Measurements from ENCODE around the gene ZNRF1. TPM values are rescaled to one million over a fixed set of nuclear protein-coding genes. Genes with fewer than 3 reads are reported as not detected.
"Not testable (repeated sequence)": the region's sequence is repeated elsewhere in the genome, so short reads cannot be mapped to it uniquely, and the experiment has no call there.

Gene ZNRF1
- total RNA-seq, 2 experiments from 2014 or later, result 13.0 to 13.2 TPM

DNA sequence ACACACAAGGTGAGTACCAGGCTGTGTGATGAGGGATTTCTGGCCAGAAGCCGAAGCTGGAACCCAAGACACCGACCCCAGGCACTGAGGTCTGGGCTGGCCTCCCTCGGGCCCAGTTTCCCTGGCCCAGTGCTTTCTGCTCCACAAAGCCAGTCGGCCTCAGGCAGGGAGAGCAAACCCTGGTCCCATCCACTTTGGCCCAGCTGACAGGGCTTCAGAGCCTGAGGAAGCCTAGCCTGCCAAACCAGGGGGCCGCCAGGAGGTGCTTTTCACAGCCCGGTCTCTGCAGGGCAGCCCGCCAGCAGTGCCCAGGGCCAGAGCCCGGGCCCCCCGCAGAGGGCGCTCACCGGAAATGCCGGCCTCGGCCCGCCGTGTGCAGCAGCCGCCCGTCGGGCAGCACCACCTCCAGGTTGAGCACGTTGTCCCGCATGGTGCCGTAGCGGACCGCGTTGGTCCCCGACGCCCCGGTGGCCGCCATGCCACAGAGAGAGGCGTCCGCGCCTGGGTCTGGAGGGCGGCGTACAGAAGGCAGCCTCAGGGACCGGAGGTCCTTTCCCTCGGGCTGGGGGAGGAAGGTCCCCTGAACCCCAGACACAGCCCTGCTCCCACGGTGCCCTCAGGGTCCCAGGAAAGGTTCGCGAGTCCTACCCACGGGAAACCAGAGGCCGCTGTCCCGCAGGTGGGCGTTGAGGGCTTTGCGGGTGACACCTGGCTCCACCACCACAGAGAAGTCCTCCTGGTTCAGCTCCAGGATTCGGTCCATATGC, 115.5 kb downstream of the ZNRF1 start:
- POLR2A ChIA-PET, result no interaction called here

DNA sequence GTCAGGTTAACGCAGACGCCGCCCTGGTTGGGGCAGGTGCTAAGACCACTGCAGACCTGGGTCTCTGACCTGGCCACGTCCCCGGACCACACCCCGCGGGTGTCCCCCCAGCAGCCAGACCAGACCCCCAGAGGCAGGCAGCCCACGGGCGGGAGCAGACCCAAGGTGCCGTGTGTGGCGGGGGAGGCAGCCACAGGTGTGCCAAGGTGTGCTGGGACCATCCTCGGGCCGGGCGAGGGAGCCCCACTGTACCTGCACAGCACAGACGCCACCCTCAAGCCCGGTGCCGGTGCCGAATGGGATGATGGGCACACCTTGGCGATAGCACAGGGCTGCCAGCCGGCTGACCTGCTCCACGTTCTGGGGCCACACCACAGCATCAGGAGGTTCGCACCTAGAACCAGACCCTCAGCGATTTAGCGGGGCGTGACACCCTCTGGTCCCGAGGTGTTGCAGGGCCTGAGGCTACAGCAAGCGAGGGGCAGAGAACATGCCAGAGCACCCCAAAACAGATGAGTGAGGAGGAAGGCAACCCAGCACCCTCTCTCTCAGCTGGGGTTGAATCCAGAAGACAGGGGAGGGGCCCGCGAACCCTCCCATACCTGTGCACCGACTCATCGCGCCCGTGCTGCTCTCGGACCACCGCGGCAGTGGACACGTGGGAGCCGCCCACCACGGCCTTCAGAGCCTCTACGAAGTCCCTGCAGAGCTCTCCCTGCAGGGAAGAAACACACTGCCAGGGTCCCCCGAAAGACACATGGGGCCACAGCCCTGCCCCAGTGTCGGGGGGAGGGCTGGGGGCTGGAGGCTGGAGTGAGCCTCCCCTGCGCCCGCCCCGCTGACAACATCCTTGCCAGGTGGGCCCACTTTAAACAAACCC, 116.4 kb downstream of the ZNRF1 start:
- ChIA-PET POLR2A (no interaction called here), CTCF (no interaction called here)

More for the DNA sequence above, 115.5 kb downstream of the ZNRF1 start:
- CTCF ChIA-PET, result no interaction called here

DNA sequence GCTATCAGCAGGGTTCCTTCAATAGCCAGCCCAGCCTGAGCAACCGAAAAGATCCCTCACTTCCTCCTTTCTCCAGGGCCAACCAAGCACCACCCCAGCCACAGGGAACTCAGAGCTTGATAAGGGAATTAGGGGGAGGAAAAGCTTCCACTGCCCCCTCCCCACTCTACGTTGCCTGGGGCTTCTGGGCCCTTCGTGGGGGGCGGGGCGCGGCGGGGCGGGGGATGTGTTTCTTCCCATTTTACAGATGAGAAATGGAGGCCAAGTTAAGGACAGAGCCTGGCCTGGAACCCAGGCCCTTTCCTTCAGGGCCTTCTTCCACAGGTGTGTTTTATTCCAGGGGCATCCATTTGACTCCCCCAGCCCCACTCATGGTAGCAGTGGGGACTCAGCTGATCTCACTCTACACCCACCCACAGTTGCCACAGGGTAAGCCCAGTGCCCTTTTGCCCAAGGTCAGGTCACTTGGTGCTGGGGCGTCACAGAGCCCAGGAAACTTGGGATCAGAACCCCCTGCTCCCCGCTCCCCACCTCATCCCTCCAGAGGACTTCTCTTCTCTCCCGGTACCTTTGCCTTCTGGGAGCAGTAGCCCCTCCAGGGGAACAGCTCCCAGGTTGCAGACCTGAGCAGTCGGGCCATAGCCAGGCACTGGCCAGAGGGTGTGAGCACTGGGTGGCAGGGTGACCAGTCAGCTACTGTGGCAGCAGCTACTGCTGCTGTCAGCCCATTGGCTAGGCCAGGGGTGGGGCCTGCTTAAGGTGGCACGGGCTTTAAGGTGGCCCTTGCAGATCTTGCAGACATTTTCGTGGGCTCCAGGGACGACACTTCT, 117.5 kb downstream of the ZNRF1 start, which contains the start of gene LDHD:
Gene LDHD, minus strand, starts transcription at position 700 of the 830 bp plus-strand sequence. Its CDS starts 60 bp downstream, at position 640.
- CTCF ChIA-PET, result interaction anchor here (0.5 kb wide), 1 partner anchor 68 kb away, joined by 3 read pairs; no protein-coding TSS in a partner anchor

DNA sequence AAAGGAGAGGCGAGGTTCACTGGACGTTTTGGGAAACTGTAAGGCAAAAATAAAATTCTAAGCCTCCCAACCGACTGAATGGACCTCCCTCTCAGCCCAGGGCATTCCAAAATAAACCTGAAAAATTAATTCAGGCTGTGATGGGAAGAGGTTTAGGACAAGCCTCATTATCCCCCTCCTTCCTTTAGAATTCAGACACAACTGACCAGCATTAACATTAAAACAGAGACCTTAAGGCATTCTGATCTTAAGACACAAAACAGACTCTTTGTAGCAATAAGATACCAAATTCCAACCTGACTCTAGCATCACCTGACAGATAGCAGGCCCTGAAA, 118.1 kb downstream of the ZNRF1 start:
- CTCF ChIA-PET, result no interaction called here
- POLR2A ChIA-PET, result interaction anchor here (0.5 kb wide), 1 partner anchor 27 kb away, joined by 5 read pairs; no protein-coding TSS in a partner anchor

More for the DNA sequence above, 117.5 kb downstream of the ZNRF1 start, which contains the start of gene LDHD:
- POLR2A ChIA-PET, result interaction anchor here (0.5 kb wide), 1 partner anchor 27 kb away, joined by 5 read pairs; no protein-coding TSS in a partner anchor

DNA sequence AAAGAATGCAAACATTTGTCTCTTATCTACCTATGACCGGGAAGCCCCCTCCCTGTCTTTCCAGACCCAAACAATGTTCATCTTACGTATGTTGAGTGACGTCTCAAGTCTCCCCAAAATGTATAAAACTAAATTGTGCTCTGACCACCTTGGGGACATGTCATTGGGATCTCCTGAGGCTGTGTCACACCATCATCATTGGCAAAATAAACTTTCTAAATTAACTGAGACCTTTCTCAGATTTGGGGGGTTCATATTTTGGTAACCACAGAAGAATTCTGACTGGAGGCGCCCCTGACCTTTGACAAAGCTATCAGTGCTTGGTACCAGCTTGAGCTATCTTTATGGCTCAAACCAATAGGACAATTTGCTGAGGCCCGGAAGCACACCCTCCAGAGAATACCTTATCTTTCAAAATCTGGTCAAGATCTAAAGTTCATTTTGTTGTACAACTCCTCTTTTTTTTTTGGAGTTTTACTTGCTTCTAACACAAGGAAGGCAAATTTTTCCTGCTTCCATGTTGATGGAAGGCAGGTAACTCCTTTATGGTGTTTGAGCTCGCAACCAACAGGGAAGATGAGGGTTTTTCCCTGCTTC, 120.2 kb downstream of the ZNRF1 start:
- ChIA-PET POLR2A (no interaction called here), CTCF (interaction anchor here (0.6 kb wide), 2 partner anchors 173 to 336 kb away, joined by 3 read pairs; no protein-coding TSS in a partner anchor)

DNA sequence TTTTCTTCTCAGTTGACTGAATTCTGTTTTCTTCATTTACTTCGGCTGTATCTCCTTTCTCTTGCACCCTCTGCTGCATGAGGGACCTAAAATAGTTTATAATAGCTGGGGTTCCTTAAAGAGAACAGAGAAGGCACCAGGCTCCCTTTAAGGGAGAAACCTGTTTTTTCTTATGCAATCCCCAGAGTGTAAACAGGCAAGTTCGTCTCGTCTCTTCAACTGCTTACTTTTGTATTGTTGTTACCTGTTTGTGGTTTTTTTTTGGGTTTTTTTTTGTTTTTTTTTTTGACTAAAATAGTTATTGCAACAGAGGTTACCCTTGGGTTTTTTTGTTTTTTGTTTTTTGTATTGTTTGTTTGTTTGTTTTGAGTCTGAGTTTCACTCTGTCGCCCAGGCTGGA, 121.4 kb downstream of the ZNRF1 start:
- POLR2A ChIA-PET, result no interaction called here
- CTCF ChIA-PET, result no interaction called here

DNA sequence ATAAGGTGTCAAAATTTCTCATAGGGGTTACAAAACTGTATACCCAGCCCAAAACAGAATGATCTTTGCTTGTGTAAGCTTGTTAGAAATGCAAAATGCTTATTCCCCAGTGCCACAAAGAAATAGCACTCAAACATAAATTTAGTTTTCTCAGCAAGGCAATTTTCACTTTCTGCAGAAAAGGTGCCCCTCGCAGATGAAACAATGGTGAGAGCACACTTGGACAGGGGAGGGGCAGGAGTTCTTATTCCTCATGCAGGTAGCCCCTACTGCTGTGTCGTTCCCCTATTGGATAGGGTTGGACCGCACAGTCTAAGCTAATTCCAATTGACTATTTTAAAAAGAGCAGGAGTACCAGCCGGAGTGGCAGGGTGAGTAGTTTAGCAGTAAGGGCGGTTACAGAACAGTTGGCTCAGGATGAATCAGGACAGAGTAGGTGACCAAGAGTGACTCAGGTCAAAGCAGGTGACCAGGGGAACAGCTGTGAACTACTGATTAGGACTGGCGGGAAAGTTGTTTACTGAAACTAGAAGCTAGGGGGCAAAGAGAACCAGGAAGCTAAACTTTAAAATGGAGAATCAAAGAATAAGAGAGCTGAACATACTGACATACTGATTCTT, 123.2 kb downstream of the ZNRF1 start:
- CTCF ChIA-PET, result interaction anchor here (0.8 to 1.8 kb wide), 2 partner anchors 11 to 17 kb away, joined by 6 to 8 read pairs; no protein-coding TSS in a partner anchor
- POLR2A ChIA-PET, result no interaction called here

DNA sequence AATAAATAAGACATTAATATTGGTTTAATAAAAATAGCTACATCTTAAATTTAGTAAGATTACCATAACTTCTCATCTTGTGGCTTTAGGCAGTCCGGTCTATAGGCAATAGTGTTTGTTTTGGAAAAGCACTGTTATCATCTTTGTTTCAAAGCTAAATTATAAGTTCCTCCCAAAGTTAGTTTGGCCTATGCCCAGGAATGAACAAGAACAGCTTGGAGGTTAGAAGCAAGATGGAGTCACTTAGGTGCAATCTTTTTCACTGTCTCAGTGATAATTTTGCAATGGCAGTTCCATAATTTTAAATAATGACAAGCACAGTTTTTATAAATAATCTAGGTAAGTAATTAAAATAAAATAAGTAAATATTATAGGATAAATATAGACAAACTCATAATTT, 123.8 kb downstream of the ZNRF1 start:
- ChIA-PET POLR2A (no interaction called here), CTCF (interaction anchor here (1.8 kb wide), 1 partner anchor 11 kb away, joined by 6 read pairs; no protein-coding TSS in a partner anchor)

DNA sequence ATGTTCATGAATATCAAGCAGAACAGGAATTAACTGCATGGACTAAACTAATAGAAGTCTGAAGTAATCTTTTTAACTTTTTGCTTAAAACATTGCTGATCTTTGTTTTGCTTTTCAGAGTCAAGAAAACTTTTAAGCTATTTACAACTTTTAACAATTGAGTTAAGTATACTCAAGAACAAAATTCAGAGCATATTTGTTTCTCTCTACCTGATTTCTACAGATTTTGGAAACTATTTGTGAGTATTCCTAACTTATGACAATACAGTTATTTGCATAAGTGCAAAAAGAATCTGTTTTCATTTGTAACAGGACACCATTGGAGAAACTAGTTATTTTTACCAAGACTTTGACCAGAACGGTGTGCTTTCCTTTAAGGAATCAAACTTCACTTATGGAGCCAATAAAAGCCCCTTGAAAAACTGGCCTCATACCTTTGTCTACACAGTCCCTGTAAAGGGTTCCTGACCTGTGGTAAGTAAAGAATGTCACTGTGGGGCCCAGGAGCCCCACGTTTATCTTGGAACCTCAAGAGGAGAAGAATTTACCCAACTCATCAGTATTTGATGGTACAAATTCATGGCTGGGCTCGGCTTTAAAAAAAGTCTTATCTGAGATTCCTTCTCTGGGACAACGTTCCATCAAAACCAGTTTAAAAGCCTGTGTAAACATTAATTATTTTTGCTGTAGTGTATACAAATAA, 129.0 kb downstream of the ZNRF1 start:
- ChIA-PET CTCF (no interaction called here), POLR2A (no interaction called here)

DNA sequence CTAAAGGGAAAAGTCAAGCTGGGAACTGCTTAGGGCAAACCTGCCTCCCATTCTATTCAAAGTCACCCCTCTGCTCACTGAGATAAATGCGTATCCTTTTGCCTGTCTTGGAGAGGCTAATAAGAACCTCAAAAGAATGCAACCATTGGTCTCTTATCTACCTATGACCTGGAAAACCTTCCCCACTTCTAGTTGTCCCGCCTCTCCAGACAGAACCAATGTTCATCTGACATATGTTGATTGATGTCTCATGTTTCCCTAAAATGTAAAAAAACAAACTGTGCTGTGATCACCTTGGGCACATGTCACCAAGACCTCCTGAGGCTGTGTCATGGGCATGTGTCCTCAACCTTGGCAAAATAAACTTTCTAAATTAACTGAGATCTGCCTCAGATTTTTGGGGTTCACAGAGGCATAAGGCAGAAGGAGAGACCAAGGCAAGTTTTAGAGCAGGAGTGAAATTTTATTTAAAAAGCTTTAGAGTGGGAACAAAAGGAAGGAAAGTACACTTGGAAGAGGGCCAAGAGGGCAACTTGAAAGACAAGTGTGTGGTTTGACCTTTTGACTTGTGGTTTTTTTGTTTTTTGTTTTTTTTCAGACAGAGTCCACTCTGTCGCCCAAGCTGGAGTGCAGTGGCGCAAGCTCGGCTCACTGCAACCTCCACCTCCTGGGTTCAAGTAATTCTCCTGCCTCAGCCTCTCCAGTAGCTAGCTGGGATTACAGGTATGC, 130.8 kb downstream of the ZNRF1 start:
- POLR2A ChIA-PET, CTCF ChIA-PET: not testable (repeated sequence)

DNA sequence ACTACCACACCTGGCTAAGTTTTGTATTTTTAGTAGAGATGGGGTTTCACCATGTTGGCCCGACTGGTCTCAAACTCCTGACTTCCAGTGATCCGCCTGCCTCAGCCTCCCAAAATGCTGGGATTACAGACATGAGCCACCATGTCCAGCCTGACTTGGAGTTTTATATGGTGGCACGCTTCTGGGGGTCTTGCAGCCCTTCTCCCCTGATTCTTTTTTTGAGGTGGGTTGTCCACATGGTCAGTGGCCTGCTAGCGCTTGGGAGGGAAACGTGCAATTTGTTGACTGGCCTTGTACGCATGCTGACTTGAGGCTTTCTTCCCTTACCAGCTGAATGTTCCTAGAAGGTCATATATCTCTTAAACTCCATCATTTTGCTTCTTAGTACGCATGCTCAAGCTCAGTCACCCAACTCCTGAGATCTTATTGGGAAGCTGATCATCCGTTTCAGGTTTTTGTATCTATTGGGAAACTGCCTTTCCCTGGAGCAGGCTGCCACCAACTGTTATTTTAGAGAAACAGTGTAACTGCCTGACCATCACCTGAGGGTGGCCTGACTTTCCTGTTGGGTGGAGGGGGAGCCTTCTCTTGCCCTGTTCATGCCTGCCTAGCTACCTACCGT, 131.4 kb downstream of the ZNRF1 start:
- ChIA-PET POLR2A (no interaction called here), CTCF (no interaction called here)

DNA sequence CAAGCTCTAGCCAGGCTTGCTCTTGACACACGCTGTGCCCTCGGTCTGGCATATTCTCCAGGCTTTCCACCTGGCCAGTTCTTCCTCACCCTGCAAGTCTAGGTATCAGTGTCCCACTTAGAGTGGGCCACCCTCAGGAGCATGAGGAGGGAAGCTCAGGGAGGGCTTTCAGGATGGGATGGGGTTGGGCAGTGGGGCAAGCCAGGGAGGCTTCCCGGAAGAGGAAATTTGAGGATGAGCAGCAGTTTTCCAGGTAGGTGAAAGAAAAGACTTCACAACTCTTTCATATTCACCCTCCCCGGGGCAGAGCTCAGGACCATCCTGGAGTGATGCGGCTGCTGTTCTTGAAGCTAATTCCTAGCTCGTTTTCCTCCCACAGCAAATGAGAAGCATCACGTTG, 132.3 kb downstream of the ZNRF1 start:
- POLR2A ChIA-PET, result no interaction called here
- CTCF ChIA-PET, result interaction anchor here (0.6 kb wide), 1 partner anchor 204 kb away, joined by 4 read pairs; no protein-coding TSS in a partner anchor

DNA sequence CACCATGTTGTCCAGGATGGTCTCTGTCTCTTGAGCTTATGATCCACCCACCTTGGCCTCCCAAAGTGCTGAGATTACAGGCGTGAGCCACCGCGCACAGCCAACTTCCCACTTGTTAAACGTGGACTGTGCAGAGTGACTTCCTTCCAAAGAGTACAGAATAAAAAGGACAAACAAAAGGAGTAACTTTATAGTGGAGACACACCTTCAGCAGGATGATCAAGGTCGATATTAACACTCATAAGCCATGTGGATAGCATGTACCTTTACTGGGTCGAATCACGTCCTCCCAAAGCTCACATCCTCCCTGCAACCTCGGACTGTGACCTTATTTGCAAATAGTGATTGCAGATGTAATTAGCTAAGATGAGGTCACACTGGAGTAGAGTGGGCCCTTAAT, 139.4 kb downstream of the ZNRF1 start:
- ChIA-PET CTCF (interaction anchor here (0.7 to 1.0 kb wide), 2 partner anchors 17 to 667 kb away, joined by 3 to 8 read pairs; no protein-coding TSS in a partner anchor), POLR2A (no interaction called here)

DNA sequence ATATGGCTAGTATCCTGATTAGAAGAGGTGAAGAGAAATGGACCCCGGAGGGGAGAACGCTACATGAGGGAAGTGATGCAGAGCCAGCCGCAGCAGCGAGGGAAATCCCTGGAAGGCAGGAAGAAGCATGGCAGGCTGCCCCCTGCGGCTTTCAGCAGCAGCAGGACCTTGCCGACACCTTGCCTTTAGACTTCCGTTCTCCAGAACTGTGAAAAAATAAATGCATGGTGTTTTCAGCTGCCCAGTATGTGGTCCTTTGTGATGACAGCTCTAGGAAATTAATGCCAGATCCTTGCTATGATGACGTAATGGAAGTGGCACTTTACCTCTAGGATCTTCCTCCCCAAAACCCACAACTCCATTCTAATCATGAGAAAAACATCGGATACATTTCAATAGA, 139.8 kb downstream of the ZNRF1 start:
- POLR2A ChIA-PET, result no interaction called here
- CTCF ChIA-PET, result interaction anchor here (0.7 to 1.0 kb wide), 2 partner anchors 17 to 668 kb away, joined by 3 to 8 read pairs; no protein-coding TSS in a partner anchor

DNA sequence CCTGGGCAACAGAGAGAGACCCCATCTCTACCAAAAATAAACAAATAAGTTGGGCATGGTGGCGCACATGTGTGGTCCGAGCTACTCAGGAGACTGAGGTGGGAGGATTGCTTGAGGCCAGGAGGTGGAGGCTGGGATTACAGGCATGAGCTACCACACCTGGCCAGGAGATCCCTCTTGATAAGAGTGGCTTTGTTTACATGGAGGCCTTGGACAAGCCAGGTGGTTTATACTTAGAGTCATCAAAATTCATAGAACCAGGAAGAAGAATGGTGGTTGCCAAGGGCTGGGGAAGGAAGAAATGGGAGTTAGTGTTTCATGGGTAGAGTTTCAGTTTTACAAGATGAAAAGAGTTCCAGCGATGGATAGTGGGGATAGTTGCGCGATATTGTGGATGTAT, 140.7 kb downstream of the ZNRF1 start:
- POLR2A ChIA-PET, result no interaction called here
- CTCF ChIA-PET, result no interaction called here

DNA sequence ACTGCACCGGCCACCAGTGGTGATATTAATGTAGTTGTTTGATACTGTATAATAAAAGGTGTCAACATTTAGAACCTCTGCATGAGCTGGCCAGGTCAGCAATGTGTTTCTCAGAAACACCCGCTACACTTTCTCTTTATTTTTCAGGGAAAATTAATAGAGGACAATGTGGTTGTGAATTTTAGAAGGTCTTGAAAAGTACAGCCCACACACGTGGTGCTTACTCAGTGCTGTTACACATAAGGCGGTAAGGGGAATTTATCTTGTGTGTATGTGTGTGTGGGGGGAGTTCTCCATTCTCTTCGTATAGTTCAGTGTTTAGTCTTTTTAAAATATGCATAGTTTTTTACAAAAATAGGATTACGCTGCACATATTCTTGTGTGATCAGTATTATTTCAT, 145.1 kb downstream of the ZNRF1 start:
- ChIA-PET CTCF (no interaction called here), POLR2A (interaction anchor here (0.6 kb wide), 2 partner anchors 13 to 27 kb away, joined by 5 read pairs; no protein-coding TSS in a partner anchor)

DNA sequence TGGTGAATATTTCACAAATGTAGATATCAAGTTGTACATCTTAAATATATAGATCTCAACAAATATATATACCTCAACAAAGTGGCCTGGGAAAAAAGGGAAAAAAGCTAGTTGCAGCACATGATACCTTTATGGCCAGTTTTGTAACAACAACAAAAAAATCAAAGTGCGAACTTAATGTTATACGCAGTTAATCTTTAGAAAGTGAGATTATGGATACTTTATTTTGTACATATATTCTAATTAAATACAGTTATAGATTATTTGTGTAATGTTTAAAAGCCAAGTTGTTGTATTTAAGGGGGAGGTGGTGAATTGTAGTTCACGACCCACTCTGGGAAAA, 149.1 kb downstream of the ZNRF1 start:
- POLR2A ChIA-PET, result no interaction called here
- CTCF ChIA-PET, result no interaction called here
